Measurements from ENCODE around the gene PKD2L2.
"Not testable (repeated sequence)": the region's sequence is repeated elsewhere in the genome, so short reads cannot be mapped to it uniquely, and the experiment has no call there.

Gene PKD2L2

GRCh38 chr5:137888863-137889759 is at the start of gene PKD2L2:
PKD2L2 (plus strand) TSS chr5:137889457; CDS start chr5:137889492, 35 bp downstream.
- DNase-seq, result peak; percentile 81

DNA sequence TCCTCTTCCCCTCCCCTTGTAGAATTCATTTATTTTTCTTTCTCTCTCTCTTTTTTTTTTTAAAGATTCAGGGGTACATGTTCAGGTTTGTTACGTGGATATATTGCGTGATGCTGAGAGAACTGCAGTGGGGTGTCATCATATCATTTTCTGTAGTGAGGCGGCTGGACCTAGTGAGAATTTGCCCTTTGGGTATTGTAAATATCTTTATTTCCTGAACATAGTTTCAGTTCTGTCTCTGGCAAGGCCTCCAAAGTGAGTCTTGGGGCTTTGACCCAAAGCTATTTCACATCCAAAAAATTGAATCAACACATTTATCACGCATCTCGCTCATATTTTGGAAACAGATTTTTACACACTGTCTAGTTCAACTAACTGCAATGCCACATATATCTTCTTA is 47.0 kb upstream of the PKD2L2 start:
- no peak for DNase-seq

GRCh38 chr5:137843676-137844299 is 45.5 kb upstream of the PKD2L2 start:
- DNase-seq, result no peak

DNA sequence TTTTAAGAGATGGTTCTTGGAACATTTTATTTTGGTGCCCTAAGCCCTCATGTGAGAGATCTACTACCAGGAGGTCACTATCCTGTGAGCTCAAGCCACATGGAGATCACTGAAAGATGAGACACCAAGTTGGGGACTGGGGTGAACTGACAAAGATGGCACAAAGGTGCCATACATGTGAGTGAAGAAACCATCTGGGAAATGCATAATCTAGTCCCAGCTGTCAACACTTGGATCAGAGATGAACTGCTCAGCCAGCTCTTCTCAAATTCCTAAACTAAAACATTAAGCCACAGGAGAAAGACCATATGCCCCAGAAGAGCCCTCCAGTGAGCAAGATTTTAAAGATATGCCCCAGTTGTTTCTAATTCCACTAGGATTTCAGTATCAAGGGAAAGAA is 43.8 kb upstream of the PKD2L2 start:
- no peak for DNase-seq

GRCh38 chr5:137847687-137848086 is 41.6 kb upstream of the PKD2L2 start:
- no peak for DNase-seq

DNA sequence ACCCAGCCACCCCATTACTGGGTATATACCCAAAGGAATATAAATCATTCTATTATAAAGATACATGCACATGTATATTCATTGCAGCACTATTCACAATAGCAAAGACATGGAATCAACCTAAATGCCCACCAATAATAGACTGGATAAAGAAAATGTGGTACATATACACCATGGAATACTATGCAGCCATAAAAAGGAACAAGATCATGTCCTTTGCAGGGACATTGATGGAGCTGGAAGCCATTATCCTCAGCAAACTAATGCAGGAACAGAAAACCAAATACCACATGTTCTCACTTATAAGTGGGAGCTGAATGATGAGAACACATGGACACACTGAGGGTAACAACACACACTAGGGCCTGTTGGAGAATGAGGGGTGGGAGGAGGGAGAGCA is 36.1 kb upstream of the PKD2L2 start:
- not testable (repeated sequence) for DNase-seq

- DNase-seq, result no peak
Observed at GRCh38 chr5:137856201-137856600, 33.1 kb upstream of the PKD2L2 start.

DNA sequence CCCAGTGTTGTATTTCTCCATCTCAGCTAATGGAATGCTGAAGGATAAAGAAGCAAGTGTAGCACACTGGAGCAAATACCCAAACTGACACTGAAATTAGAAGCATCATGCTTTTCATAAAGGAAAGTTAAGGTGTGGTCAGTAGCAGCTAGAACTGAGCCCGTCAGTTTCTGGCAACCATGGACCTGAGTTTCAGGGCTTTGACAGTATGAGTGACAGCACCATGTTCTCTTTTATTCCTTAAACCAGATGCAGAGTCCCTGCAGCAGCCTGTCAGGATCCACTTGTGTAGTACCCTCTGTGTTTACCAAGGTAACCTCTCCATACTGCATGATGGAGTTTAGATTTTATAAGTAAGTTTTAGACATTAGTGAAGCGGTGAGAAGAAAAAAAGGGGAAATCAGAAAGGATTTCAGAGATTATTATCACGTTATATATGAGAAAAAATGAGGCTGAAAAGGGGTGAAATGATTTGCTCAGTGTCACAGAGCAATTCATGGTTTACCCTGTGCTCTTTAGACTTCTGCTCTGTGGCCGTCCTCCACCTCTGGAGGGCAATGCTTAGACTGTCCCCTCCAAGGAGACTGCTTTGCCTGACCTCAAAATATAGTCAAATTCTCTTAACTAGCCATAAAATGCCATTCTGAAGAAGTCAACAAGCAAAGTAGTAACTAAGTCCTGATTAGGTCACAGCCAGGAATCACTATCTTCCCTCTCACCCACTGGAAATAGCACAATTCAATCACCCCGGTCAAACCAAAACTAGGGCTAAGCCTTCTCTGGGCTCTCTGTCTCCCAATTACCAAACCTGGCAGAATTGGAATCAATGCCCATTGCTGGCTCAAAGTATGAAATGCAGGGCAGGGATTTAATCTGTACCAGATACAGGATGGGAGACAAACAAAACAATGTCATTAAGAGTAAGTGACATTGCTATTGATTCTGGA is 32.1 kb upstream of the PKD2L2 start:
- DNase-seq, result peak; percentile 46

- DNase-seq, result peak; percentile 49
Observed at GRCh38 chr5:137858223-137858916, 30.9 kb upstream of the PKD2L2 start.

DNA sequence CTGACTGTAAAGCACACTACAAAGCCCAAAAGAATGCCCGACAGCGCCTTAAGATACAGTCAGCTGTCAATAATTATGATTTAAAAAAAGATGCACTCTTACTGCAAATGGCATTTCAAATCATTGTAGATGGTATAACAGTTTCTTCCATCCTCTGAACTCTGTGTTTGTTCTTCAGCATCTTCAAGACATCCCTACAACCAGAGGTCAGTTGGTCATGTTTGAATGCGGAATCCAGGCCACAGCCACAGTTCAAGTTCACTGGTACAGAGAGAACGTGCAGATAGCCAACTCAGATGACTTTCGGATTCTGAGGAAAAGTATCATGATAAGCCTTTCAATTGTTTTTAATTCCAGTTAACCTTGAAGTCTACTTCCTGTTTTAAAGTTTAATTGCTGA is 30.3 kb upstream of the PKD2L2 start:
- peak; percentile 41 for DNase-seq

DNA sequence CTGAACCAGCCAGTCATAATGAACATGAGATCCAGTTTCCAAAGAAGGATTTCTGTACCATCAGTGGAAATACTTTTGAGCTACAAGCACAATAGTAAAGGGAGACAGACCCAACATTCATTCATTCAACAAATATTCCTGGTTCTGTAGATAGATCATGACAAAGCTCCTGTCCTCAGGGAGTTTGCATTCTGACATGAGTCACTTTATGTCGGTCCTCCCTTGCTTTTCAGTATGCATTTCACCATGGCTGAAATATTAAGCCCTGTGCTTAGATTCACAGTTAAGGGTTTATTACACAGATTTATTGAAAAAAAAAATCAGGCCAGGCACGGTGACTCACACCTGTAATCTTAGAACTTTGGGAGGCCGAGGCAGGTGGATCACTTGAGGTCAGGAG is 27.0 kb upstream of the PKD2L2 start:
- no peak for DNase-seq

- DNase-seq, result not testable (repeated sequence)
Observed at GRCh38 chr5:137863653-137864052, 25.6 kb upstream of the PKD2L2 start.

GRCh38 chr5:137866541-137867388 is 22.5 kb upstream of the PKD2L2 start:
- DNase-seq, result no peak

DNA sequence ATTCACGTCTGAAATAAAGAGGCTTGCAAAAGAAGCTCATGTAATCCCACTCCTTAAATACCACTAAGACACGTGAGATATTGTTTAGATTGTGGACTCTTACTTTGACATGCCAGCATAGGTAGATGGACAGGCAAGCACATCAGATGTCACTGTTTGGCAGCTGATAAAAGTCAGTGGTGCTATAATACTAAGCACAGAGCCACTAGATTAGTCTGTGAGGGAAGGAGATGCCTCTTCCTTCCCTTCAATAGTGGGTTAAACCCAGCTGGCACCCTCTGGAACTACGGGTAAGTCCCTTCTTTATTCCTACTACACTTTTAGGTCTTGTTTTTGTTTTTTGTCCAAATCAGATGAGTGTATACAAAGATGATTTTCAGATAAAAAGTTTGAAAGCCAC is 21.6 kb upstream of the PKD2L2 start, which contains the start of gene MYOT:
MYOT (plus strand) TSS at position 197 of the 400 bp plus-strand sequence. CDS start 2,792 bp downstream, outside the sequence.
- DNase-seq, result no peak

- DNase-seq, result no peak
Observed at GRCh38 chr5:137870647-137871339, 18.5 kb upstream of the PKD2L2 start.

DNA sequence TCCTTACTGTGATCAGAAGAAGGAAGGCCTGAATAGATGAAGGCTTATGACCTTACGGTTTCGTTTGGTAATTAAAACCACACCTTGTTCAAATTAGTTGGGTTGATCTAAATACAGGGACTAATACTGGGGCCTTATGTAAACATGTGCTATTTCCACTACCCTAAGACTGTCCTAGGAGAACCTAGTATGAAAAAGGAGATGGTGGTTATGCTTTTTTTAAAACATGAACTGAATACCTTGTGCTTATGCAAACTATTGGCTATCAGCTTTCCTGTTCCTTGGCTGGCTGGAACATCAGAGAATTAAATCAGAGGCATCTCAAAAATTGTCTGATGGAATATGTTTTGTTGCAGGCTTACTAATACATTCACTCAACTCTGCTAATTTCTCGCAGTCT is 17.7 kb upstream of the PKD2L2 start:
- DNase-seq, result no peak

DNA sequence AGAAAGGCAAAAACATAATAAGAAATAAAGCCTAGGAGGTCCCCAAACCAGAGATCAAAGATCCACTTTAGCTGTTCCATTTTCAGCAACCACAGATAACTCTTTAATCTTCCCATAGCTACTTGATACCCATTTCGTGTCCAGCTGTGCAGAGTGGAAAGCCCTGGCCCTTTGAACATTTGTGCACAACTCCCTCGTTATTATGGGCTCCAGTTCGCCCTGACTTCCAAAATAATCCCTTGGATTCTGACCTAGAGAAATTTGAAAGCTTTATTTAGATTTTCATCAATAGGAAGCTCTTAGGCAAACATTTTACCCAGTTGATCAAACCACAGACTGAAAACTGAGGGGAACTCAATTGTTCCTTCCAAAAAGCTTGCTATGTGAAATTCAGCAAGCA is 16.8 kb upstream of the PKD2L2 start:
- DNase-seq, result no peak

DNA sequence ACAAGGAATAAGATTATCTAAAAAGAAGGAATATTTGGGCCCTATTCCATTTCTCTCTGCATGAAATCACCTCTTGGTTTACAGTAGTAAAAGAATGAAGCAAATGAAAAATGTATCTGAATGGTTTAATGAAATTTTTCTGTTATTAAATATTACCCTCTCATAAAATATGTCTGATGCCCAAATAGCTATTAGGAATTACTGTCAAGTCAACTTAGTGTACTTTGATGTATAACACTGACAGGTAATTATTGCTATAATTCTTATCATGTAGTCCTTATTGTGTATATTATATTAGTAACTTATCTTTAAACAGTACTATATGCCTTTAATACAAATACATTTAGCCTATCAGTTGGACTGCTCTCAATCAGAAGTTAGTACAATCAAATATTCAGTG is 13.2 kb upstream of the PKD2L2 start:
- DNase-seq, result no peak

- DNase-seq, result peak; percentile 84
Observed at GRCh38 chr5:137880313-137880712, 8.9 kb upstream of the PKD2L2 start.

DNA sequence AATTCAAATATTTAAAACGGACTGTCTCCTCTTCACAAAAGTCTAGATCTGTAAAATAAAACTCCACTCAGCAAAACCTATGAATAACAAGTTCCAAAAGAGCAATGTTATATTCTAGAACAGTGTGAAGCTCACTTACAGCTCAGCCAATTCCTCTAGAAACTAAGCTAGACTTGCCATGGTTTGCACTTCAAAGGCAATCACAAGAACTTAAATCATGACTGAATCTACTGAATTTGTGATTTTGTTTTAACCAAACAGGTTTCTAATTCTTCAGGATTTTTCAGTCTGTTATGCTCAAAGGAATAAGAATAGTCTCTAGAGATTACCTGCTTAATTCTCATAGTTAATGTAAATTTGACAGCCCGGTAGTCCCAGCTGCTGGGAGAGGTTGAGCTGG is 1.4 kb upstream of the PKD2L2 start:
- DNase-seq, result peak; percentile 45

DNA sequence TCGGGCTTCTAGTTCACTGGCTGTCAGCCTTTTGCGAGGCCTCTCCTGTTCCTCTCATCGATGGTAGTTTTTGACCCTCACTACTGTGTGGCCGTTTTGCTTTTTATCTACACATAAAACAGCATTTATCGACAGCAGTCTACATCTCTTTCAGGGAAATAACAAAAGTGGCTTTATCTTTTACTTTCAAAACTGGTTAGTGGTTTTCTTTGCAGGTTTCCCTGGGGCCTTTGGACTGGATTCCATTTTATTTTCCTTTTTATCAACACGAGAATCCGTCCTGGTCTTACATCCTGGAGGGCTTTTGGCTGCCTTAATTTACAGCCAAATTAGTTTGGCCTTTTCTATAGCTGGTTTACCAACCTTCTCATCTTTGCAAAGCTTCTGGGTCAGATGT is 793 bp upstream of the PKD2L2 start:
- DNase-seq, result peak; percentile 66
